WI38 (cell line): ENCODE measurements around the gene ACADS.

ENCODE experiments used
- H3K4me3 ChIP-seq: 2 replicates; pipeline ENCODE4 v1.5.1; 2011; ENCODE audit warnings: low read depth, mild to moderate bottlenecking, control low read depth, low read length
- TF ChIP-seq, protein P1 (sequence below): IDR thresholded peaks from 2 replicates; pipeline ENCODE4 v1.5.1; 2012; ENCODE audit warnings: low read depth, mild to moderate bottlenecking, control low read depth, low read length

The ACADS gene

DNA sequence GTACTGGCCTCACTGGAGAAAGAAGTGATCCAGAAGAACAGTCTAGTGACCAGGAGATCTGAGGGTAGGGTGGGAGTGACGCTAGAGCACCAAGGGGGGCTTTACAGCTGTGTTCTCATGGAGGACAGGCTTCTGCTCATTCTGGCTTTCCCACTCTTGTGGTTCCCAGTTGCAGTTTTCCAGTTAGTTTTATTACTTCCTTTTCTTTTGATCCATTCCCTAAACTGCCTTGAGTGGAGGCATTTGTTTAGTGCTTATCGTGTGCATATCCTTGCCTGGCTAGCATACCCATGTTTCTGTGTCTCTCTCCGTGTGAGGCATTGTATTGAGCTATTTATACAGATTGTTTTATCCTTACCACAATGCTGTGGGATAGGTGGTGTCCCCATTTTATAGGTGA, 34.6 kb upstream of the ACADS start:
- TF ChIP-seq, protein P1, sequence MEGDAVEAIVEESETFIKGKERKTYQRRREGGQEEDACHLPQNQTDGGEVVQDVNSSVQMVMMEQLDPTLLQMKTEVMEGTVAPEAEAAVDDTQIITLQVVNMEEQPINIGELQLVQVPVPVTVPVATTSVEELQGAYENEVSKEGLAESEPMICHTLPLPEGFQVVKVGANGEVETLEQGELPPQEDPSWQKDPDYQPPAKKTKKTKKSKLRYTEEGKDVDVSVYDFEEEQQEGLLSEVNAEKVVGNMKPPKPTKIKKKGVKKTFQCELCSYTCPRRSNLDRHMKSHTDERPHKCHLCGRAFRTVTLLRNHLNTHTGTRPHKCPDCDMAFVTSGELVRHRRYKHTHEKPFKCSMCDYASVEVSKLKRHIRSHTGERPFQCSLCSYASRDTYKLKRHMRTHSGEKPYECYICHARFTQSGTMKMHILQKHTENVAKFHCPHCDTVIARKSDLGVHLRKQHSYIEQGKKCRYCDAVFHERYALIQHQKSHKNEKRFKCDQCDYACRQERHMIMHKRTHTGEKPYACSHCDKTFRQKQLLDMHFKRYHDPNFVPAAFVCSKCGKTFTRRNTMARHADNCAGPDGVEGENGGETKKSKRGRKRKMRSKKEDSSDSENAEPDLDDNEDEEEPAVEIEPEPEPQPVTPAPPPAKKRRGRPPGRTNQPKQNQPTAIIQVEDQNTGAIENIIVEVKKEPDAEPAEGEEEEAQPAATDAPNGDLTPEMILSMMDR: no peak
- no peak overlapping the region for H3K4me3 ChIP-seq

DNA sequence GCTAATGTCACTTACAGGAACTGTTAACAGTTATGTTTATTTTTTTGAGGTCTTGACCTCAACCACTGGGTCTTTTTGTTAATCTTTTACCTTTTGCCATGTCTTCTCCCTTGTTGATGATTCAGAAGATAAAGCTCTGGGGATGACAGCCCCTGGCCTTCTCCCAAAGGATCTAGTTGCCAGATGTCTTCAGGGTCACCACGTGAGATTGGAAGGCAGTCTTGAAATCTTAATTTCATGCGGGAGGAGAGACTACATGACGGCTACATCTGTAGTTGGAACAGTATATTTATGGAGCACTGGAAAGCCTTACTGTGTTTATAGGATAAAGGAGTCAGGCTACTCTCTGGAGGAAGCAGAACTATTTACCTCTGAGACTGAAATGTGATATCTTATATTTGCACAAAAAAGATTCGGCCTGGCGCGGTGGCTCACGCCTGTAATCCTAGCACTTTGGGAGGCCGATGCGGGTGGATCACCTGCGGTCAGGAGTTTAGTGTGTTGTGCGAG, 33.0 kb upstream of the ACADS start:
- TF ChIP-seq, protein P1: no peak
- H3K4me3 ChIP-seq: no peak overlapping the region

DNA sequence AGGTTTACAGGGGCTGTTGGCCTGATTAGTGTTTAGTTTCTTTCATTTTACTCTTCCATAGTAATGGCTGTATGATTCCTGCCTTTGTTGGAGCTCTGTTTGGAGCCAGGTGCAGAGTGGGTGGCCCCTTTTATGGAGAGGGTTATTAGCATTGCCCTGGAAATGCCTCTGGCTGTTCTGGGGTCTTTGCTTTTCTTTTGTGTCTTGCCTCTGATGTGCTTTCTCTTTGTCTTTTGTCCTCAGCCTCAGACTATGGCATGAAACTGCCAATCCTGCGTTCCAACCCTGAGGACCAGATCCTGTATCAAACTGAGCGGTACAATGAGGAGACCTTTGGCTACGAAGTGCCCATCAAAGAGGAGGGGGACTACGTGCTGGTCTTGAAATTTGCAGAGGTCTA, 31.8 kb upstream of the ACADS start:
- TF ChIP-seq, protein P1: no peak
- H3K4me3 ChIP-seq: no peak overlapping the region

DNA sequence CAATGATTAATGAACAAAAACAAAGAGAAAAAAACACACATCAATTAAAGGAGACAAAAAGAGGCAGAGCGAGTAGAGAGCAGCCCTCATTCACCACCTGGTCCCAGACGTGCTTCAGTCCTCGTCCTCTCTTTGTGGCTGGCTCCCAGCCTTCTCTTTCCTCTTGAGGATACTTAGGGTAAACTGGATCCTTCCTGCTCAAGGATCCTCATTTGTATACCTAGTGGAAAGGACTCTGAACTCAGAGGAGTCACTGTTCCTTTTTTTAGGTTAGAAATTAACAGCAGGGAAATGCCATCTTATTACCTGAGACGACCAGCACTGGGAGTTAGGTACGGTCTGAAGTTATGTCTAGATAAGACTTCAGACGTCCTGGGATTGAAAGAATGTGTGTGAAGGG, 29.0 kb upstream of the ACADS start:
- TF ChIP-seq, protein P1: no peak

DNA sequence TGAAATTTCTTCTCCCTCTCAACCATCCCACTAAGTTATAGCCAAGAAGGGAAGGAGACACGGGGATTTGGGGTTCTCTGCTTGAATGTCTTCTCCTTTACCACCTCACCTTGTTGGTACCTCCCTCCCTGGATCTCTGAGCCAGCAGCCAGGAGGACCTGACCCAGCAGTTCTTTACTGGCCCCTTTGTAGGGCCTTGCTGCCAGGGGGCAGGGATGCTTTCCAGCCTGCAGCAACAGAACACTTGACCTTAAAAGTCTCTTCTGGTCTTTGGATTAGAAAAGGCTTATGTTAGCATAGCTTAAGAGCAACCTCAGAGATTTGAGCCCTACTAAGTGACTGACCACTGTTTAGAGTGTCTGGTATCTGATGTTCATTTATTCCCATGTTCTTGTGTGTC, 28.3 kb upstream of the ACADS start:
- TF ChIP-seq, protein P1: no peak
- no peak overlapping the region for H3K4me3 ChIP-seq

More for the DNA sequence above, 29.0 kb upstream of the ACADS start:
- no peak overlapping the region for H3K4me3 ChIP-seq

DNA sequence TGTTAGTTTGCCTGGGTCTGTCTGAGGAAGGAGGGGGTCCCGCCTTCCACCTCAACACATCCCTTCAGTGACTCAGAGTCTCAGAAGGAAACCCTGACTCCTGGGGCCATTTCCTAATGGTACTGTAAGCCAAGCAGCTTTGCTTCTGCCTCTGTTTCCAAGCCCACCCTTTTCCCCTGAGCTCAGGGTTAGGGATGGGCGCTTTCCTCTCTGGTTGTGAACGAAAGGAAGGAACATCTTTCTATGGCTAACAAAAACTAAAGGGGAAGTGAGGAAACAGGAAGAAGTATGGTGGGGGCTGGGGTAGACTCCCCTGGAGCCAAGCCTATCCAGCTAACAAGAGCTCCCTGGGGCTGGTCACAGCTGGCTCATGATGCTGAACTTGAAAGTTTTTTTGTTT, 27.0 kb upstream of the ACADS start:
- no peak overlapping the region for H3K4me3 ChIP-seq
- TF ChIP-seq, protein P1: no peak

DNA sequence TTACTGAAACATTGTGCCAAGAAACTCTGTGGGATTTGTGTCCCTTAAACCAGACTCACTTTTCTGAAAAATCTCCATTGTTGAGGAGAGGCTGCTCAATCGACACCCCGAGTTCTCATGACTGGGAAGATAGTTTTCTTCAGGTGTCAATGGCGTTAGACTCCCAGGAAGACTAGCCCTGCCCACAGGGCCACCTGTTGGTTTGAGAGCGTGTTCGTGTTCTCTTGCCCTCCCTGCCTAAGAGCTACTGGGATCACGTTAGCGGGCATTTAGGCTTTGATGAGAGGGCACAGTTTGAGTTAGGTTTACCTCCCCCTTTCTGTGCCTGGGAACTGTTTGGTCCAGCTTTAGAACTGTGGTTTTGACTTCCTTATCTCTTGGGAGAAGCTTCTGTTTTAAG, 26.1 kb upstream of the ACADS start:
- TF ChIP-seq, protein P1: no peak
- no peak overlapping the region for H3K4me3 ChIP-seq
